Upper lobe of right lung (tissue), 1 donor: ENCODE data around the gene POLR2F. TPM values are rescaled to one million over a fixed set of nuclear protein-coding genes. Genes with fewer than 3 reads are reported as not detected.
"Not testable (repeated sequence)": the region's sequence is repeated elsewhere in the genome, so short reads cannot be mapped to it uniquely, and the experiment has no call there.

ENCODE experiments used
- ATAC-seq: fragments of 200-7000 bp; cut with Tn5 transposase; one replicate; pipeline ENCODE4 v1.9.1; 2020; ENCODE audit warnings: mild to moderate bottlenecking, moderate library complexity
- DNase-seq: peaks from one replicate; pipeline ENCODE4 v3.0.0-alpha.2; 2020
- H3K27ac ChIP-seq: fragments of 200-600 bp; one replicate; pipeline ENCODE4 v1.8.0; 2022
- H3K27me3 ChIP-seq: fragments of 200-600 bp; one replicate; pipeline ENCODE4 v1.8.0; 2022; ENCODE audit warnings: mild to moderate bottlenecking
- H3K36me3 ChIP-seq: fragments of 200-600 bp; one replicate; pipeline ENCODE4 v1.8.0; 2022
- H3K4me1 ChIP-seq: fragments of 200-600 bp; one replicate; pipeline ENCODE4 v1.8.0; 2022
- H3K4me3 ChIP-seq: fragments of 200-600 bp; one replicate; pipeline ENCODE4 v1.8.0; 2022; ENCODE audit warnings: mild to moderate bottlenecking
- H3K9me3 ChIP-seq: fragments of 200-600 bp; one replicate; pipeline ENCODE4 v1.8.0; 2022
- intact Hi-C: fragments of 100-400 bp; cut with DNase I; formaldehyde crosslinking; loops from one replicate; pipeline ENCODE4 v1.11.0; 2022
- total RNA-seq: library from RNA; stranded (reverse); fragmentation: NEBNext Ultra II Directional; extraction: Animal tissue kit (Norgen Biotek cat#: 25700); gene quantifications from one replicate; pipeline ENCODE4 v1.2.1, GENCODE V29; 2021
- TF ChIP-seq, protein P1 (sequence below): fragments of 200-600 bp; IDR thresholded peaks from one replicate; pipeline ENCODE4 v1.8.0; 2022; ENCODE audit warnings: antibody characterized with exemption
- donor health status: DM: no; HTN: yes; CAD: no; lungs with severe emphysema.

Gene POLR2F
- total RNA-seq, 1 donor from 2014 or later = 49.0 TPM

DNA sequence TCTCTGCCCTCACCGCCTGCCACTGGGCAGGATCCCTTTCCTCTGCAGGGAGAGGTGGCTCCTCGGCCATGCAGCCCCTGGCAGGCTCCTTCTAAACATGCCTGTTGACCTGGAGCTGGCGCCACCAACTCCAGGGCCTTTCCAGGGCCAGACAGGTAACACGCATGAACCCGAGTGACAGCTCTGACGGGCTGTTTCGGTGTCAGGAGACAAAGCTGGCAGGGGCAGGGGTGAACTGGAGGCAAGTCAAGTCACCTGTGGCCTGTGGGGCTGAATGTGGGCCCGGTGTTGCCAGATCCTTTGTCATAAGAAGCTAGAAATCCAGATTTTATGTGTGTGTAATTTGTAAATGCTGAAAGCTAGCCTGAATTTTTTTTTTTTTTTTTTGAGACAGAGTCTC lies 11.4 kb upstream of the POLR2F start:
- Histone ChIP-seq H3K36me3 (peaks cover 38% of the 10 kb centered on the region), H3K4me1 (no peaks in the 10 kb centered on the region), H3K9me3 (no peaks in the 10 kb centered on the region), H3K27me3 (no peaks in the 10 kb centered on the region), H3K4me3 (no peak overlapping the region), H3K27ac (no peak overlapping the region)
- DNase-seq (no peak), ATAC-seq (no peak)
- TF ChIP-seq, protein P1, sequence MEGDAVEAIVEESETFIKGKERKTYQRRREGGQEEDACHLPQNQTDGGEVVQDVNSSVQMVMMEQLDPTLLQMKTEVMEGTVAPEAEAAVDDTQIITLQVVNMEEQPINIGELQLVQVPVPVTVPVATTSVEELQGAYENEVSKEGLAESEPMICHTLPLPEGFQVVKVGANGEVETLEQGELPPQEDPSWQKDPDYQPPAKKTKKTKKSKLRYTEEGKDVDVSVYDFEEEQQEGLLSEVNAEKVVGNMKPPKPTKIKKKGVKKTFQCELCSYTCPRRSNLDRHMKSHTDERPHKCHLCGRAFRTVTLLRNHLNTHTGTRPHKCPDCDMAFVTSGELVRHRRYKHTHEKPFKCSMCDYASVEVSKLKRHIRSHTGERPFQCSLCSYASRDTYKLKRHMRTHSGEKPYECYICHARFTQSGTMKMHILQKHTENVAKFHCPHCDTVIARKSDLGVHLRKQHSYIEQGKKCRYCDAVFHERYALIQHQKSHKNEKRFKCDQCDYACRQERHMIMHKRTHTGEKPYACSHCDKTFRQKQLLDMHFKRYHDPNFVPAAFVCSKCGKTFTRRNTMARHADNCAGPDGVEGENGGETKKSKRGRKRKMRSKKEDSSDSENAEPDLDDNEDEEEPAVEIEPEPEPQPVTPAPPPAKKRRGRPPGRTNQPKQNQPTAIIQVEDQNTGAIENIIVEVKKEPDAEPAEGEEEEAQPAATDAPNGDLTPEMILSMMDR = no peak
- intact Hi-C loops = no loop called here

DNA sequence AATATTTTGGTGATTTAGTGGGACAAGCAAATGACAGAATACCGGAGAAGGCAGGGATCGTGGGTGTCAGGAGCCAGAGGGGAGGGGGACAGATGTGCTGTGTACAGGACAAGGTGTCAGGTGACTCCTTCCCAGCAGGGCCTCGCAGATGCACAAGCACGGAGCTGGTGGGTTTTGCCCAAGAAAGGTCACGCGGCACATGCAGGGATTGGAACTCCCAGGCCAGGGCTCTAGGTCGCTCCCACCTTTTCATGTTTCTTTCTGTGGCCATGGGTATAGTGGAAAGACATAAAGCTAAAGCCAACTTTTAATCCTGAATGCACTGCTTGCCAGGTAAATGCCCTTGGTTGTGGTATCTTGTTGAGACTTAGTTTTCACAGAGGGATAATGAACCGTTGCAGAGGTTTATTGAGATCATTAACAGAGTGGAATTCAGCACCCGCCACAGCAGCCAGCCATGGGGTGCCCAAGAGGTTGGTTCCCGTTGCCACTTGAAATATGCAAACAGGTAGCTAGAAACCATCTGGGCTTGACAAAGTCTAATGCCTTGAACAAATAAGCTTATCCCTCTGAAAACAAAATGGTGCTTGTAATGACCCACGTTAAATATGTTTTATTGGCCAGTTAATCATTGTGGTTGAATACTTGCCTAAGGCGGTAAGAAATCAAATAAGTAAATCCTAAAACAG lies 10.2 kb upstream of the POLR2F start:
- H3K36me3 ChIP-seq = peaks cover 29% of the 10 kb centered on the region
- H3K9me3 ChIP-seq = no peaks in the 10 kb centered on the region
- TF ChIP-seq, protein P1 = no peak
- DNase-seq (no peak), ATAC-seq (no peak)
- intact Hi-C loops = no loop called here
- no peaks in the 10 kb centered on the region for H3K27me3 ChIP-seq
- H3K4me3 ChIP-seq = no peak overlapping the region
- H3K4me1 ChIP-seq = no peaks in the 10 kb centered on the region
- no peak overlapping the region for H3K27ac ChIP-seq

DNA sequence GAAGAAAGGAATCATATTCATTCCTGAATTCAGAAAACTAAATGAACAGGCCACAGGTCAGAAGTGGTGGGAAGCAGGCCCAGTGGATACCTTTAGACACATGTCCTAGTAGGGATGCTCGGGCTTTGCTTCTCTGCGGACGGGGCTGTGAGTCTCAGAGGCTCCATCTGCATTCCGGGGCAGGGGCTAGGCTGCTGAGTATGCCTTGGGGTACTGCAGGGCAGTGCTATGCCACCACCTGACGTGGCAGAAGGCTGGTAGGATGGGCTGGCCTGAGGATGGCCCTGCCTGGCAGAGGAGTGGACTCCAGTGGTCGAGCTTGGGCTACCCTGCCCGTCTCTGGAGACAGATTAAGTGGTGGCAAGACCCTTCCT lies 9.7 kb upstream of the POLR2F start:
- DNase-seq = no peak
- Histone ChIP-seq H3K27me3 (no peaks in the 10 kb centered on the region), H3K9me3 (no peaks in the 10 kb centered on the region), H3K4me3 (no peak overlapping the region), H3K27ac (no peak overlapping the region), H3K4me1 (no peaks in the 10 kb centered on the region), H3K36me3 (peaks cover 26% of the 10 kb centered on the region)
- TF ChIP-seq, protein P1 = no peak
- ATAC-seq = peak; percentile 18
- intact Hi-C loops = no loop called here

DNA sequence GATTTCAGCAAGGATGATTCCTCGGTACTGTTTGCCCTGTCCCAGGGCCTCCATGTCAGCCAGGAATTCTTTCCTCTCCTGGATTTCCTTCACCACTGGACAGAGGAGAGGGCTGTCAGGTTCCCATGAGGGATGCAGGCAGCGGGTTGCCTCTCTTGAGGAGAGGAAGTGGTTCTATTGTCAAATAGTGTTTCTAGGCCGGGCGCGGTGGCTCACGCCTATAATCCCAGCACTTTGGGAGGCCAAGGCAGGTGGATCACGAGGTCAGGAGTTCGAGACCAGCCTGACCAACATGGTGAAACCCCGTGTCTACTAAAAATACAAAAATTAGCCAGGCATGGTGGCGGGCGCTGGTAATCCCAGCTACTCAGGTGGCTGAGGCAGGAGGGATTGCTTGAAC lies 9.1 kb upstream of the POLR2F start:
- H3K36me3 ChIP-seq = peaks cover 20% of the 10 kb centered on the region
- intact Hi-C loops = not testable (repeated sequence)

DNA sequence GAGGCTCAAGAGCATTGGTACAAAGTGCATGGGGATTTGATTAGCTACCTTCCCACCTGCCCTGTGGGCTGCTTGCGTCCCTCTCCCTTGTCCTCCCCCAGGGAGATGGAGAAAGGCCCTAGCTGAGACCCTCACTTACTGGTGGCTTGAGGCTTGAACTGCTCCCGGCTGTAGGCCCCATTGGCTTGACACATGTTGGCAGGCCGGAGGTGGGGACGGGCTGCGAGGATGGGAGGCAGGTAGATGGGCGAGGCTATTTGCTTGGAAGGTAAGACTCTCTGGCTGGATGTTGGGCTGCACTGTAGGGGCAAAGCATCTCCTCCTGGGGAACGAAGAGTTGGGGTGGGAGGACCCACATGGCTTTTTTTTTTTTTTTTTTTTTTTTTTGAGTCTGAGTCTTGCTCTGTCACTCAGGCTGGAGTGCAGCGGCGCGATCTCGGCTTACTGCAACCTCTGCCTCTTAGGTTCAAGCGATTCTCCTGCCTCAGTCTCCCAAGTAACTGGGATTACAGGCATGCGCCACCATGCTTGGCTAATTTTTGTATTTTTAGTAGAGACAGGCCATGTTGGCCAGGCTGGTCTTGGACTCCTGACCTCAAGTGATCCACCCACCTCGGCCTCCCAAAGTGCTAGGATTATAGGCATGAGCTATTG lies 6.2 kb upstream of the POLR2F start:
- H3K9me3 ChIP-seq, ATAC-seq, H3K27me3 ChIP-seq, H3K36me3 ChIP-seq, H3K4me3 ChIP-seq, intact Hi-C loops, H3K4me1 ChIP-seq, H3K27ac ChIP-seq, DNase-seq: not testable (repeated sequence)

More for the DNA sequence above, 9.1 kb upstream of the POLR2F start:
- H3K9me3 ChIP-seq, H3K4me3 ChIP-seq, ATAC-seq, H3K4me1 ChIP-seq, H3K27ac ChIP-seq, DNase-seq, H3K27me3 ChIP-seq: not testable (repeated sequence)

DNA sequence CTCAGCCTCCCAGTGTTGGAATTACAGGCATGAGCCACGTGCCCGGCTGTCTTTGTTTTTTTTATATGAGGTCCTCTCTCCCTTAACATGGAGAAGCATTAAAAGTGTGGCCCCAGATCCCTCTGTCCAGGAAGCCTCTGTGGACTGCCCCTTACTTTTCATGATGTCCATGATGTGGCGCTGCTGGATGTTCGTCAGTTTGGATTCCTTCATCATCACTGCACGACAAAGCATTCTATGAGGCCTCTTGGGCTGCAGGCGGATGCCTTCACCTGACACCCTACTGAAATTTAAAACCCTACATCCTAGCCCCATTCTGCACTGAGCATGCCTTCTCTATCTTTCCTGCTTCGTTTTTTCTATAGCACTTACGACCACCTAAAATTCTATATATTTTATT lies 2.2 kb upstream of the POLR2F start:
- TF ChIP-seq, protein P1 = no peak
- Histone ChIP-seq H3K4me3 (no peak overlapping the region), H3K36me3 (no peaks in the 10 kb centered on the region), H3K27me3 (no peaks in the 10 kb centered on the region), H3K9me3 (no peaks in the 10 kb centered on the region), H3K27ac (no peak overlapping the region), H3K4me1 (peaks cover 15% of the 10 kb centered on the region)
- intact Hi-C loops = no loop called here
- DNase-seq = no peak
- no peak for ATAC-seq

DNA sequence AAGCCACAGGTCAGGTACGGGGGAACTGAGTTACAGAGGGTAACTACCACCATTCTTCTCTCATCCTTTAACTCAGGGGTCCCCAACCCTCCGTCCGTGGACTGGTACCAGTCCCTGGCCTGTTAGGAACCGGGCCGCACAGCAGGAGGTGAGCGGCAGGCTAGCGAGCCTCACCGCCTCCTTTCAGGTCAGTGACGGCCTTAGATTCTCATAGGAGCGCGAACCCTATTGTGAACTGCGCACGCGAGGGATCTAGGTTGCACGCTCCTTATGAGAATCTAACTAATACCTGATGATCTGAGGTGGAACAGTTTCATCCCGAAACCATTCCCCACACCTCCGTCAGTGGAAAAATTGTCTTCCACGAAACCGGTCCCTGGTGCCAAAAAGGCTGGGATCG lies 870 bp upstream of the POLR2F start:
- DNase-seq, H3K9me3 ChIP-seq, H3K27me3 ChIP-seq, ATAC-seq, H3K27ac ChIP-seq, intact Hi-C loops: not testable (repeated sequence)
- Histone ChIP-seq H3K4me1 (peaks cover 15% of the 10 kb centered on the region), H3K36me3 (peaks cover 12% of the 10 kb centered on the region), H3K4me3 (peak overlapping the region; percentile 96)
